GM12874 (cell line): ENCODE results near the gene KCNMA1.

Source experiments
- CTCF ChIP-seq: IDR thresholded peaks from 2 replicates; pipeline ENCODE4 v1.5.1; 2011; ENCODE audit warnings: low read depth, mild to moderate bottlenecking, control low read depth, low read length, moderate library complexity; ENCODE audit not compliant: insufficient read depth

KCNMA1 gene

DNA sequence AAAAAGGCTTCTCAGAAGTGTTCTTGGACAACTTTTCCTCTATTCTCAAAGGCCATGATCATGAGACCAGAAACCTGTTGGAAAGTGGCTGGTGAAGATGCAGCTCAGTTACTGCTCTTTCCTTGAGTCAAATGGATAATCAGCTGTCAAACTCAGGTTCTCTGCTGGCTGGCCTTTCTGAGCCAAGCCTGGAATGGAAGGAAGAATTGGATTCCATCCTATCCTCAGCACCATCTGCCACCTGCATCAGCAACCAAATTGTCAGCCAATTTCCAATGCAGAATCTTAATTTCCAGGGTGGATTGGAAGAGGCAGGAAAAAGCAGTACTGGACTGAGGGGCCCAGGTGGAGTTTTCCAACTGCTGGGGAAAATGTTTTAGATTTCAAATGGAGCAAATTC, 631.7 kb downstream of the KCNMA1 start:
- no peak for TF ChIP-seq CTCF

GRCh38 chr10:77004917-77005564, 632.6 kb downstream of the KCNMA1 start:
- peak; percentile 68 for TF ChIP-seq CTCF

GRCh38 chr10:77002872-77003271, 634.7 kb downstream of the KCNMA1 start:
- no peak for TF ChIP-seq CTCF

DNA sequence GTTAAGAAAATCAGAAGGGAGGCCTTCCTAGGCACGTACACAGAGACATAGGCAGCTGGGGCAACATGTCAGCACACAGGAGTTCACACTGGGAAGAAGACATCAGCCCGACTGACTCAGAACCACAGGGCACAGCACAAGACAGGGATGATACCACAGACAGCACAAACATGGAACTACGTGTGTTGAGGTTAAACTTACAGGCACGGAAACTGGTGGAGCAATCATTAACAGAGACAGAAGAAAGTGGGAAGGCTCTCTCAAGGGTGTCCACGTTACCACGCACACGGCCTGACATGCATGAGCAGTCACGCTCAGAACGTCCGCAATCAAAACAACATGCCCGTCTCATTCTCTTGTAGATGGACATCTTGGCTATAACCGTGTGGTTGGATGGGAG, 636.4 kb downstream of the KCNMA1 start:
- TF ChIP-seq CTCF, result no peak

- TF ChIP-seq CTCF, result no peak
Measured at GRCh38 chr10:76998451-76998850, 639.2 kb downstream of the KCNMA1 start.

DNA sequence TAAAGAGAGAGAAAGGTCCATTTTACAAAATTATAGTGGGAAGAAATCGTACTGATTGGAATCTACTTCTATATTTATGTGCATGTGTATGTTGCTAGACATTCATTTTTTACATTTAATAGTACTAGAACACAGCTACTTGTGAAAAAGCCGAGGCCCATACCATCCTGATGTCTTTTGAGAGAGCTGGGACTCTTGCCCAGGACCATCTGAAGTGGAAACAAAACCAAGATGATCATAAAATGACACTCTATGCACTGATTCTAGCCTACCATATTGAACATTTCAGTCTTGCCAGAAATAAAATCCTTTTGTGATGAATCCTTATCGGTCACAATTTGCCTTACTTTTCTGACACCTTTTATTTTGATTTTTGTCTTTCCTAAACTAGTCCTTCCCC, 640.0 kb downstream of the KCNMA1 start:
- TF ChIP-seq CTCF, result no peak

- no peak for TF ChIP-seq CTCF
Measured at GRCh38 chr10:76995023-76995422, 642.6 kb downstream of the KCNMA1 start.
